Lower leg skin (tissue), 3 donors: ENCODE measurements around the gene UFD1.

Source experiments
- CTCF ChIP-seq, 3 donors: fragments of 450-650 bp; IDR thresholded peaks; one replicate each; pipeline ENCODE4 v1.5.1; 2016; ENCODE audit warnings: antibody characterized with exemption in 3 of 3, mild to moderate bottlenecking in 3 of 3, moderate library complexity in 2 of 3
- POLR2A ChIP-seq, 2 donors: fragments of 450-650 bp; IDR thresholded peaks; one replicate each; pipeline ENCODE4 v1.6.1; 2016 to 2017; ENCODE audit warnings: antibody characterized with exemption in 2 of 2, mild to moderate bottlenecking in 1 of 2, moderate library complexity in 1 of 2

GRCh38 chr22:19503367-19503766 lies 24.4 kb upstream of the UFD1 start:
- TF ChIP-seq CTCF (IDR thresholded peaks at IDR 0.05) (no peak), POLR2A (IDR thresholded peaks at IDR 0.05) (no peak)
